ENCODE results near the gene RNF7. TPM values are rescaled to one million over a fixed set of nuclear protein-coding genes. Genes with fewer than 3 reads are reported as not detected.

RNF7 gene
- total RNA-seq, 2 donors from 2014 or later = 89.0 to 148 TPM

GRCh38 chr3:141764045-141764444, 25.9 kb downstream of the RNF7 start:
- Histone ChIP-seq H3K4me1 (no peaks in the 10 kb centered on the region), H3K36me3 (no peaks in the 10 kb centered on the region), H3K9me3 (no peaks in the 10 kb centered on the region), H3K4me3 (no peak overlapping the region), H3K9ac (ENCODE audit: low read depth in 2 of 2, low read length in 2 of 2) (no peak overlapping the region), H3K27me3 (no peaks in the 10 kb centered on the region), H3K27ac (no peak overlapping the region)
- no peak for DNase-seq
- TF ChIP-seq CTCF (IDR thresholded peaks at IDR 0.05) = no peak
- intact Hi-C loops (cut with DNase I) = no loop called here

- H3K27ac ChIP-seq = no peak overlapping the region
- DNase-seq = no peak
- H3K4me1 ChIP-seq = no peaks in the 10 kb centered on the region
- no peaks in the 10 kb centered on the region for H3K9me3 ChIP-seq
- H3K4me3 ChIP-seq = no peak overlapping the region
- no peaks in the 10 kb centered on the region for H3K27me3 ChIP-seq
- no peaks in the 10 kb centered on the region for H3K36me3 ChIP-seq
- H3K9ac ChIP-seq (ENCODE audit: low read depth in 2 of 2, low read length in 2 of 2) = no peak overlapping the region
- TF ChIP-seq CTCF (IDR thresholded peaks at IDR 0.05) = no peak
- intact Hi-C loops (cut with DNase I) = no loop called here
Measured at GRCh38 chr3:141764465-141764864, 26.4 kb downstream of the RNF7 start.

GRCh38 chr3:141764986-141765385, 26.9 kb downstream of the RNF7 start:
- no peak for TF ChIP-seq CTCF (IDR thresholded peaks at IDR 0.05)
- no peaks in the 10 kb centered on the region for H3K4me1 ChIP-seq
- DNase-seq = no peak
- H3K36me3 ChIP-seq = no peaks in the 10 kb centered on the region
- H3K9me3 ChIP-seq = no peaks in the 10 kb centered on the region
- no peak overlapping the region for H3K4me3 ChIP-seq
- H3K27me3 ChIP-seq = no peaks in the 10 kb centered on the region
- no peak overlapping the region for H3K27ac ChIP-seq
- intact Hi-C loops (cut with DNase I) = no loop called here
- H3K9ac ChIP-seq (ENCODE audit: low read depth in 2 of 2, low read length in 2 of 2) = no peak overlapping the region

GRCh38 chr3:141767066-141767465, 29.0 kb downstream of the RNF7 start:
- TF ChIP-seq CTCF (IDR thresholded peaks at IDR 0.05) = no peak
- Histone ChIP-seq H3K4me3 (no peak overlapping the region), H3K27me3 (no peaks in the 10 kb centered on the region), H3K36me3 (no peaks in the 10 kb centered on the region), H3K27ac (no peak overlapping the region), H3K4me1 (no peaks in the 10 kb centered on the region), H3K9me3 (no peaks in the 10 kb centered on the region), H3K9ac (ENCODE audit: low read depth in 2 of 2, low read length in 2 of 2) (no peak overlapping the region)
- intact Hi-C loops (cut with DNase I) = no loop called here
- DNase-seq = no peak

- Histone ChIP-seq H3K36me3 (no peaks in the 10 kb centered on the region), H3K27me3 (no peaks in the 10 kb centered on the region), H3K9ac (ENCODE audit: low read depth in 2 of 2, low read length in 2 of 2) (no peak overlapping the region), H3K9me3 (no peaks in the 10 kb centered on the region), H3K4me1 (no peaks in the 10 kb centered on the region), H3K27ac (no peak overlapping the region), H3K4me3 (no peak overlapping the region)
- intact Hi-C loops (cut with DNase I) = no loop called here
- TF ChIP-seq CTCF (IDR thresholded peaks at IDR 0.05) = no peak
- DNase-seq = peak; percentile 38
Measured at GRCh38 chr3:141769221-141769894, 31.3 kb downstream of the RNF7 start.
